AG04449 (cell line): ENCODE data around the gene LARGE1.

Experiments used
- CTCF ChIA-PET: fragments of 350-600 bp; formaldehyde crosslinking; extraction: SDS; loops from one replicate; lab custom pipeline; 2021; ENCODE audit warnings: antibody characterized with exemption; lab: Yijun Ruan, JAX
- POLR2A ChIA-PET: fragments of 400-600, 350-600 bp; formaldehyde crosslinking; extraction: SDS; loops from one replicate; lab custom pipeline; 2020; ENCODE audit warnings: antibody characterized with exemption, inconsistent platforms; lab: Yijun Ruan, JAX
- DNase-seq: peaks from one replicate; pipeline ENCODE4 v3.0.0-alpha.2; 2010; ENCODE audit warnings: low read depth, low spot score
- H3K4me3 ChIP-seq: 2 replicates; pipeline ENCODE4 v1.5.1; 2011; ENCODE audit warnings: low read depth, mild to moderate bottlenecking, control low read depth, low read length
- TF ChIP-seq, protein P1 (sequence below): IDR thresholded peaks from one replicate; pipeline ENCODE4 v1.5.1; 2011; ENCODE audit warnings: mild to moderate bottlenecking, moderate library complexity, low read length, control low read depth, inconsistent platforms; ENCODE audit not compliant: insufficient read depth; ENCODE audit errors: missing control alignments

Gene LARGE1

DNA sequence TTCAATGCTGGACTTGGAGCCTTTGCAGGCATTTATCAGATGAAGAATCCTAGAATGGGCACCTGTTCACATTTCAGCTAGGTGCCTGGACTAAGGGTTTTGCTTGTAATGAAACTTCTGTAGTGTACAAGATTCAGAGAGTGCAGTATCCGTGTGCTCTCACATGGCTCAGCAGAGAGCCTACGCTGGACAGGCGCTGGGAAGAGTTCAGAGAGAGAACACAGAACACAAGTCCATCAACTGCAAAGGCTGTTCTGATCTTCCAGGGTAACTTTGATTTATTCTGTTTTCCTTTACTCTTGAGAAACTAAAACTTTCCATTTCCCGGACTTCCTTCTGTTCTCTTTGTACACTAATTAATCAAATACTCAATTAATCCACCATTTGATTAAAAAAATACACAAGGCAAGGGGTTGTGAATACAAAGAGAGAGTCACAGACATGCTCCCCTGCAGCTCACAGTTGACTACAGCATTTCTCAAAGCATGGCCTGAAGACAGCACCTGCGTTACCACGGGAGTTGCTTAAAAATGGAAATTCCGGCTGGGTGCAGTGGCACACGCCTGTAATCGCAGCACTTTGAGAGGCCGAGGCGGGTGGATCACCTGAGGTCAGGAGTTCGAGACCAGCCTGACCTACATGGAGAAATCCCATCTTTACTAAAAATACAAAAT, 393.7 kb downstream of the LARGE1 start:
- ChIA-PET CTCF (interaction anchor here (1.5 to 7.8 kb wide), 2 partner anchors 8 to 16 kb away, joined by 3 to 77 read pairs; no protein-coding TSS in a partner anchor), POLR2A (no interaction called here)
- DNase-seq = no peak
- TF ChIP-seq, protein P1, sequence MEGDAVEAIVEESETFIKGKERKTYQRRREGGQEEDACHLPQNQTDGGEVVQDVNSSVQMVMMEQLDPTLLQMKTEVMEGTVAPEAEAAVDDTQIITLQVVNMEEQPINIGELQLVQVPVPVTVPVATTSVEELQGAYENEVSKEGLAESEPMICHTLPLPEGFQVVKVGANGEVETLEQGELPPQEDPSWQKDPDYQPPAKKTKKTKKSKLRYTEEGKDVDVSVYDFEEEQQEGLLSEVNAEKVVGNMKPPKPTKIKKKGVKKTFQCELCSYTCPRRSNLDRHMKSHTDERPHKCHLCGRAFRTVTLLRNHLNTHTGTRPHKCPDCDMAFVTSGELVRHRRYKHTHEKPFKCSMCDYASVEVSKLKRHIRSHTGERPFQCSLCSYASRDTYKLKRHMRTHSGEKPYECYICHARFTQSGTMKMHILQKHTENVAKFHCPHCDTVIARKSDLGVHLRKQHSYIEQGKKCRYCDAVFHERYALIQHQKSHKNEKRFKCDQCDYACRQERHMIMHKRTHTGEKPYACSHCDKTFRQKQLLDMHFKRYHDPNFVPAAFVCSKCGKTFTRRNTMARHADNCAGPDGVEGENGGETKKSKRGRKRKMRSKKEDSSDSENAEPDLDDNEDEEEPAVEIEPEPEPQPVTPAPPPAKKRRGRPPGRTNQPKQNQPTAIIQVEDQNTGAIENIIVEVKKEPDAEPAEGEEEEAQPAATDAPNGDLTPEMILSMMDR = no peak
- H3K4me3 ChIP-seq = no peak overlapping the region

- CTCF ChIA-PET = no interaction called here
- DNase-seq = no peak
- no peak overlapping the region for H3K4me3 ChIP-seq
- TF ChIP-seq, protein P1 = no peak
- POLR2A ChIA-PET = no interaction called here
Measured at GRCh38 chr22:33524511-33525260, 395.6 kb downstream of the LARGE1 start.

DNA sequence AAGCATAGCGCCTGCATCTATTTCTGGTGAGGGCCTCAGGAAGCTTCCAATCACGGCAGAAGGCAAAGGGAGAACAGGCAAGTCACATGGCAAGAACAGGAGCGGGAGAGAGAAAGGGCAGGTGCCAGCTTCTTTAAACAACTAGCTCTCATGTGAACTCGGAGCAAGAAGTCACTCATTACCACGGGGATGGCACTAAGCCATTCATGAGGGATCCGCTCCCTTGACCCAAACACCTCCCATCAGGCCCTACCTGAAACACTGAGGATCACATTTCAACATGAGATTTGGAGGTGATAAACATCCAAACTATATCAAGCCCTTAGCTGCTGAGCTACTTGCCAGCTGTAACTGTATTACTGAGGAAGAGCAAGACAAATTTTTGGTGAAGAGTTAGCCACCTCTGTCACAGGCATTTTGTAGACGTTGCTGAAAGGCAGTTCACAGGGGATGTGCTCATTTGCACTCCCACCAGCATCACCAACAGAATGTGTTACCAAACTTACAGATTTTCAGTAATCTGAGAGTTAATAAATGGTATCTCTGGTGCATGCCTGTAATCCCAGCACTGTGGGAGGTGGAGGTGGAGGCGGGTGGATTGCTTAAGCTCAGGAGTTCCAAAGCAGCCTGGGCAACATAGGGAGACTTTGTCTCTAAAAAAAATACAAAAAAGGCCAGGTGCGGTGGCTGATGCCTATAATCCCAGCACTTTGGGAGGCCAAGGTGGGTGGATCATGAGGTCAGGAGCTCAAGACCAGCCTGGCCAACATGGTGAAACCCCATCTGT, 398.2 kb downstream of the LARGE1 start:
- ChIA-PET CTCF (interaction anchor here (1.7 to 7.1 kb wide), 5 partner anchors 8 to 589 kb away, joined by 5 to 77 read pairs (median 26); no protein-coding TSS in a partner anchor), POLR2A (interaction anchor here (0.7 kb wide), 1 partner anchor 401 kb away, joined by 3 read pairs; no protein-coding TSS in a partner anchor)

GRCh38 chr22:33520904-33521780, 399.1 kb downstream of the LARGE1 start:
- no peak for DNase-seq
- ChIA-PET CTCF (interaction anchor here (0.9 to 7.1 kb wide), 8 partner anchors 9 to 590 kb away, joined by 4 to 77 read pairs (median 10); no protein-coding TSS in a partner anchor), POLR2A (no interaction called here)
- H3K4me3 ChIP-seq = no peak overlapping the region
- TF ChIP-seq, protein P1 = no peak

More for the DNA sequence above, 398.2 kb downstream of the LARGE1 start:
- no peak for DNase-seq
- TF ChIP-seq, protein P1 = no peak
- H3K4me3 ChIP-seq = no peak overlapping the region

DNA sequence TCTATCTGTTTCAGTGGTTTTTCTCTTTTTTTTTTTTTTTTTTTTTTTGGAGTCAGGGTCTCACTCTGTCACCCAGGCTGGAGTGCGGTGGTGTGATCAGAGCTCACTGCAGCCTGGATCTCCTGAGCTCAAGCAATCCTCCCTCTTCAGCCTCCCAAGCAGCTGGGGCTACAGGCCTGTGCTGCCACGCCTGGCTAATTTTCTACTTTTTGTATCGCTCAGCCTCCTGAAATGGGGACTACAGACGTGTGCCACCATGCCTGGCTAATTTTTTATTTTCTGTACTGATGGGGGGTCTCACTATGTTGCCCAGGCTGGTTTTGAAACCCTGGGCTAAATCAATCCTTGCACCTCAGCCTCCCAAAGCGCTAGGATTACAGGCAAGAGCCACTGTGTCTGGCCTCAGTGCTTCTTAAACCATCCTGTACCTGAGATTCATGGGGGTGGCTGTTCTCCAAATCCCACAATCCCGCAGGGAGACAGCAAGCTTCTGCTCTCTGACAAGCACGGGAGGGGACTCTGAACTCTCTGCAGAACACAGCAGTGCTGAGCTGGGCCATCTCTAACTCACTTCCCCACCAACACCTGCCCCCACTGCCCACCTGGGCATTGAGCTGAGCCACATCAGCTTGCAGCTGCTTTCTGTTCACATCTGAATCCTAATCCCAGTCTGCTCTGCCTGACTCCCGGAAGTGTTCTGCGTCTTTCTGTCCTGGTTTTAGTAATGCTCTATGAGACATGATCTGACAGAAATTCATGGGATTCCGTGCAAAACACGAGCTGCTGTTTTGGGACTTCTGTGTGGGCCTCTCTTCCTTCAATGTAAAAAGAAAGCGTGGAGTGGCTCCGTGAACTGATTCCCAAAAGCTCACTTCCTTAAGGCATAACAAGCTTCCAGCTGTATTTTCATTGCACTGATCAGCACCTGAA, 400.0 kb downstream of the LARGE1 start:
- no peak overlapping the region for H3K4me3 ChIP-seq
- POLR2A ChIA-PET = no interaction called here
- no peak for DNase-seq
- TF ChIP-seq, protein P1 = no peak
- CTCF ChIA-PET = interaction anchor here (0.8 to 7.1 kb wide), 19 partner anchors 9 to 1634 kb away, joined by 3 to 77 read pairs (median 5); partner anchors contain the start of gene LARGE1
